GM19239 (cell line): ENCODE measurements around the gene FUT6.
"Not testable (repeated sequence)": the region's sequence is repeated elsewhere in the genome, so short reads cannot be mapped to it uniquely, and the experiment has no call there.

Experiments
- DNase-seq: peaks from one replicate; pipeline ENCODE4 v3.0.0; 2011; ENCODE audit warnings: low spot score; ENCODE audit not compliant: insufficient read length
- FAIRE-seq: peaks from 2 replicates; lab custom pipeline; 2011; peaks lifted over from hg19 to GRCh38; lab: Jason Lieb, UNC

The FUT6 gene

DNA sequence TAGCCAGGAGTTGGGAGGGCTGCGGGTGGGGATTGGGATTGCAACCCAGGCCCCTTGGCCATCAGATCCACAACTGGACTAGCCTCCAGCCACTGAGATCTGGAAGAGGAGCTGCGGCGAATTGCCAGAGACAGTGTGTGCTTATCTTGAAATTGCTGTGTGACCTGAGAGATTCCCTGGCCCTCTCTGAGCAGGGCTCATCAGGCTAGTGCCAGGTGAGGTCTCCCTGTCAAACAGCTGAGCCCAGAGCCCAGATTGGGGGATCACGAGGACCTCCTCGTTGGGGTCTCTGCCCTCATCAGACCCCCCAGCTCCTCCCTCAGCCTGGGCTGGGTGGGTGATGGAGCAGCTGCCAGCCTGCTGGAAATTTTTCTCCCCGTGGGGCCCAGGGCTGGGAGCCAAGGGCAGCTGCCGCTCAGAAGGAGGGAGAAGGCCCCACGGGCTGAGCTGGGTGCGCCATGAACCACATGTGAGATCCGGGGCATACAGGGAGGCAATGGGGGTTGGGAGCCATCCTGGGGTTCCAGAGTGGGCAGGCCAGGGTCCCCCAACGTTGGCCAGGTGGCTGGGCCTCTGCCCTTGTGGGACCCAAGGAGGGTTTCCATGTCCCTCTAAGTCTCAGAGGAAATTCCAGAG, 23.6 kb upstream of the FUT6 start:
- no peak for DNase-seq
- no peak for FAIRE-seq

DNA sequence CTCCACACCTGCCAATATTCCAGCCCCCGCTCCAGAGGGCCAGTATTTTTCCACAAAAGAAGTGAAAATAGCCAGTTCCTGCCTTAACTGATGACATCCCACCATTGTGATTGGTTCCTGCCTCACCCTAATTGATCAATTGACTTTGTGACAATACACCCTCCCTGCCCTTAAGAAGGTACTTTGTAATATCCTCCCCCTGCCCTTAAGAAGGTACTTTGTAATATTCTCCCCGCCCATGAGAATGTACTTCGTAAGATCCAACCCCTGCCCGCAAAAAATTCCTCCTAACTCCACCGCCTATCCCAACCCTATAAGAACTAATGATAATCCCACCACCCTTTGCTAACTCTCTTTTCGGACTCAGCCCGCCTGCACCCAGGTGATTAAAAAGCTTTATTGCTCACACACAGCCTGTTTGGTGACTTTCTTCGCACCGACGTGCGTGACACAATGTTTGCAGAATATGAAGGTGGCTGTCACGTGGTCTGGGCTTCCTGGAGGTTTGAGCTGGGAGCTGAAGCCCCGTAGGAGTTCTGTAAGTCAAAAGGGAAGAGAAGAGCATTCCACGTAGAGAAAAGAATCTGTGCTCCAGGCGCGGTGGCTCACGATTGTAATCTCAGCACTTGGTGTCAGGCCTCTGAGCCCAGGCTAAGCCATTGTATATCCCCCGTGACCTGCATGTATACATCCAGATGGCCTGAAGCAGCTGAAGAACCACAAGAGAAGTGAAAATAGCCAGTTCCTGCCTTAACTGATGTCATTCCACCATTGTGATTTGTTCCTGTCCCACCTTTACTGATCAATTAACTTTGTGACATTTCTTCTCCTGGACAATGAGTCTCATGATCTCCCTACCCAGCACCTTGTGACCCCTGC, 17.9 kb upstream of the FUT6 start:
- DNase-seq, result no peak
- no peak for FAIRE-seq

DNA sequence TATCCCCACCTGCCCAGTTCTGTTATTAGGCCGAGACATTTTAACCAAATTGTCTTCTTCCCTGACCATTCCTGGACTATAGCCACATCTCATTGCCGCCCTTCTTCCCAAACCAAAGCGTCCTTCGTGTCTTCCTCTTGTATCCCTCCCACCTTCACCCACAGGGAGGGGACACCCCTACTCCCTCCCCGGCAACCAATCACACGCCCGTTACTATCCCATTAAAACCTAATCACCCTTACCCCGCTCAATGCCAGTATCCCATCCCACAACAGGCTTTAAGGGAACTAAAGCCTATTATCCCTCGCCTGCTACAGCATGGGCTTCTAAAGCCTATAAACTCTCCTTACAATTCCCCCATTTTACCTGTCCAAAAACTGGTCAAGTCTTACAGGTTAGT, 15.6 kb upstream of the FUT6 start:
- FAIRE-seq, DNase-seq: not testable (repeated sequence)

DNA sequence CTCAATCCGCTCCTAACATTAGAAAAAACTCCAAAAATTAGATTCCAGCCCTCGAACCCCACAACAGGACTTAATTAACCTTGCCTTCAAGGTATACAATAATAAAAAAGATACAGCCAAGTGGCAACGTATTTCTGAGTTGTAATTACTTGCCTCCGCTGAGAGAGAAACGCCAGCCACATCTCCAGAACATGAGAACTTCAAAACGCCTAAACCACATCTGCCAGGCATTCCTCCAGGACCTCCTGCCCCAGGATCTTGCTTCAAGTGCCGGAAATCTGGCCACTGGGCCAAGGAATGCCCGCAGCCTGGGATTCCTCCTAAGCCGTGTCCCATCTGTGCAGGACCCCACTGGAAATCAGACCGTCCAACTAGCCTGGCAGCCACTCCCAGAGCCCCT, 14.6 kb upstream of the FUT6 start:
- FAIRE-seq, DNase-seq: not testable (repeated sequence)

DNA sequence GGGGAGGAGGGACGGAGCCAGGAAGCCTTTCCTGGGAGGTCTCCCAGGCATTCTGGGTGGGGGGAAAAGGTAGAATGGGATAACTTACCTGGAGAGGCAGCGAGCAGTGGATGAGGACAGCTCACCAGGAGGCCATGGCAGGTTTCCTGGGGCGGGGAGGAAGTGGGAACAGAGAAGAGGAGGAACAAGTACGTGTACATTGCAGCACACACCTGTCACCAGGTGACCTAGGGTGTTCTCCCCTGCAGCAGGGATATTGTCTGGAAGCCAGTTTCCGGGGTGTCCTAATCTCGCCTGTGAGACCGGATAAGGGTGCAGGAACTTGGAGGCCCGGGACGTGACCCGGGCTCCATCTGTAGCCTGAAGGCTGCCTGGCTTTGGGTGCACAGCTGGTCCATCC, 11.8 kb upstream of the FUT6 start, which contains the start of gene FUT3:
Gene FUT3 (minus strand): TSS at position 148 of the 400 bp plus-strand sequence.
- no peak for FAIRE-seq
- no peak for DNase-seq

DNA sequence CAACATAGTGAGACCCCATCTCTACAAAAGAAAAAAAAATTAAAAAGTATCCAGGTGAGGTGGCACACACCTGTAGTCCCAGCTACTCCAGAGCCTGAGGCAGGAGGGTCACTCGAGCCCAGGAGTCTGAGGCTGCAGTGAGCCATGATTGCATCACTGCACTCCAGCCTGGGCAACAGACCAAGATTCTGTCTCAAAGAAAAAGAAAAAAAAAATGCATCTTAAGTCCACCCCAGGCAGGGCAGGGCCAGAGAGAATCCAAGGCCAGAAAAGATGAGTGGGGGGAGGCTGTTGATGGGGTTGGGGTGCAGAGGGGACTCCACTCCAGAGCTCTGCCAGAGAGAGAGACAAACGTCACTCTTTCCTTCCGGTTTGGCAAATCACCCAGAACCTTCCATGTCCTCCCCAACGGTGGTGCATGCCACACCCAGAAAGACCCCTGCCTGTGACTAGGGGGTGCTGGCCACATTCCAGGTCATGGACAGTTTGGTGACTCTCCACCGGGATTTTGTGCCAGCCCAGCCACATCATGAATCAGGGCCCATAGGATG, 11.3 kb upstream of the FUT6 start:
- DNase-seq (no peak), FAIRE-seq (no peak)

DNA sequence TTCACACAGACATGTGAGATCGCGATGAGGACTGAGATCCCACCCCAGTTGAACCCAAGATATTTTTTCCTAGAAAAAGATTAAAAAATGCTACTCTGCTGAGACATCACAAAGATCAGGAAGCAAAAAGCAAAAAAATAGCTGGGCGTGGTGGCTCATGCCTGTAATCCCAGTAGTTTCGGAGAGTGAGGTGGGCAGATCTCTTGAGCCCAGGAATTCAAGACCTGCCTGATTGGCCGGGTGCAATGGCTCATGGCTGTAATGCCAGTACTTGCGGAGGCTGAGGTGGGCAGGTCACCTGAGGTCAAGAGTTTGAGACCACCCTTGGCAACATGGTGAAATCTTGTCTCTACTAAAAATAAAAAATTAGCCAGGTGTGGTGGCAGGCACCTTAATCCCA, 10.7 kb upstream of the FUT6 start:
- DNase-seq (no peak), FAIRE-seq (no peak)

DNA sequence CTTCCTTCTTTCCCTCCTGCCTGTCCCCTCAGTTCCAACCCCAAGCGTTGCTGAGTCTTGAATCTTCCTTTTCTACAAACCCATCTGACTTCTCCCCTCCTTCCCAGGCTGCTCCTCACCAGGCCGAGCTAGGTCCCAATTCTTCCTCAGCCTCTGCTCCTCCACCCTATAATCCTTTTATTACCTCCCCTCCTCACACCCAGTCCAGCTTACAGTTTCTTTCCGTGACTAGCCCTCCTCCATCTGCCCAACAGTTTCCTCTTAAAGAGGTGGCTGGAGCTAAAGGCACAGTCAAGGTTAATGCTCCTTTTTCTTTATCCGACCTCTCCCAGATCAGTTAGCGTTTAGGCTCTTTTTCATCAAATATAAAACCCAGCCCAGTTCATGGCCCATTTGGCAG, 9.1 kb upstream of the FUT6 start:
- FAIRE-seq, DNase-seq: not testable (repeated sequence)

DNA sequence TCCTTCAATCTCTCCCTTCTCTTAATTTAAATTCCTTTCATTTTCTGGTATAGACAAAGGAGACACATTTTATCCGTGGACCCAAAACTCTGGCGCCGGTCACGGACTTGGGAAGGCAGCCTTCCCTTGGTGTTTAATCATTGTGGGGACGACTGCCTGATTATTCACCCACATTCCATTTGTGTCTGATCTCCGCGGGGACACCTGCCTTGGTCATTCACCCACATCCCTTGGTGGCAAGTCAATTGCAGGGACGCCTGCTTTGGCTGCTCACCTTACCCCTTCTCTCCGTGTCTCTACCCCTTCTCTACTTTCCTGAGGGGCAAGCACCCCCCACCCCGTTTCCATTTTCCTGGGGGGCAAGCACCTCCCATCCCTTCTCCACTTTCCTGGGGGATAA, 8.3 kb upstream of the FUT6 start:
- FAIRE-seq, DNase-seq: not testable (repeated sequence)

DNA sequence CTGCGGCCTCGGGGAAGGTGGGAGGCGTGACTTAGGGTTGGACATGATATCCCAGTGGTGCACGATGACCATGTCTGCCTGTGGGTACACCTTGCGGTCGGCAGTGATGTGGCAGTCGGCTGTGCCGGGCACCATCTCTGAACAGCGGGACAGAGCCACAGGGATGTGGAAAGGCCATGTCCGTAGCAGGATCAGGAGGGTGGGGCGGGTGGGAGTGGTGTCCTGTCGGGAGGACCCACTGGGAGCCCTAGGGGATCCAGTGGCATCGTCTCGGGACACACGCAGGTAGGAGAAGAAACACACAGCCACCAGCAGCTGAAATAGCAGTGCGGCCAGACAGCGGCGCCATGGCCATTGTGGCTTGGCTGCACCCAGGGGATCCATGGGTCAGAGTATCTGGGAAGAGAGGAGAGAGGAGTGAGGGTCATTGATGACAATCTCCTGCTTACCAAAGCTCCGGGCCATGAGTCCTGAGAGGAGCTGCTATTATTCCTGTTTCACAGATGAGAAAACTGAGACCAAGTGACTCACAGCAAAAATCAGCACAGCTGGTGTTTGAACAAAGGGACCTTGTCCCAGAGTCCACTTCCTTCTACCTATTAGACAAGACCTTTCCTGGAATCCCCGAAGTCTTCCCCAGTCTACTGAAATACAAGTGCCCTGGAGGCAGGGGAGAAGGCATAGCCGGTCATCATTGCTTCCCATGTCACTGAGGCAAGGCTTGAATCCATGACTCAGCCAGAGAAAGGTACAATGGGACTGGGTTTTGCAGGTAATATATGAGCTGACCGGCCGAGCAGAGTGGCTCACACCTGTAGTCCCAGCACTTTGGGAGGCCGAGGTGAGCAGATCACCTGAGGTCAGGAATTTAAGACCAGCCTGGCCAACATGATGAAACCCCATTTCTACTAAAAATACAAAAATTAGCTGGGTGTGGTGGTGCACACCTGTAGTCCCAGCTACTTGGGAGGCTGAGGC, 5.2 kb upstream of the FUT6 start:
- DNase-seq (no peak), FAIRE-seq (no peak)

DNA sequence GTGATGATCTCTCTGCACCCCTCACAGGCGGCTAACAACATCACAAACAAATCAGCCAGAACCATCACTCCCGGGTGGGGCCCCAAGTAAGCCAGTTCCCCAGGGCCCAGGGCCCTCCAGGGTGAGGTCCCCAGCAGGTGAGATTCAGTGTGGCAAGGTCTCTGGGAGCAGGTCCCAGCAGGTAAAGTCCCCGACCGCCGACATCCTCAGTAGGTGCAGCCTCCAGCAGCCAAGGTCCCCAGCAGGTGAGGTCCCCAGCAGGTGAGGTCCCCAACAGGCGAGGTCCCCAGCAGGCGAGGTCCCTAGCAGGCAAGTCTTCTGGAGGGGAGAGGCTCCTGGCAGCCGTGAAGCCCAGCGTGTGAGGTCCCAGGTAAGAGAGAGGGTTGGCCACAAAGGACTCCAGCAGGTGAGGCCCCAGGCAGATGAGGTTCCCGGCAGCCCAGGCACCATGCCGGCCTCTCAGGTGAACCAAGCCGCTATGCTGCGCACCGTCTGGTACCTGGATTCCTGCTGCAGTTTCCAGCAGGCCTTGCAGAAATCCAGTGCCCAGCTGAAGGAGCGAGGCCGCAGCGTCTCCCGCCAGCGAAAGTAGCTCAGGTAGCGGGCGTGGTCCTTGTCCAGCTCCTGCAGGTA, 3.9 kb upstream of the FUT6 start:
- no peak for FAIRE-seq

DNA sequence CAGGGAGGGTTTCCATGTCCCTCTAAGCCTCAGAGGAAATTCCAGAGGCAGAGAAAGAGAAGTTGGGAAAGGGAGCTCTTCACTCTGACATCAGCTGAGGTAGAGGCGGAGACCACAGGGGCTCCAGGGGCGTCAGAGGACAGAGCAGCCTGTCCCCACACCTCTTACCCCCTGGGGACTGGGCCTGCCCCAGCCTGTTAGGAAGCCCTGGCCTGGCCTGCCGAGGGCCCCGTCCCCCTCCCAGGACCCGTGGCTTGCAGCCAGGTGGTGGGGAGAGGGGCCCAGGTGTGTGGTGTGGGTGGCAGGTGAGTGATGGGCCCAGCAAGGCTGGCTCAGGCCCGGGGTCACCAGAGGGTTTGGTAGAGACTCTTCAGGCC, 2.2 kb upstream of the FUT6 start:
- FAIRE-seq, DNase-seq: not testable (repeated sequence)

More for the DNA sequence above, 3.9 kb upstream of the FUT6 start:
- DNase-seq, result no peak

DNA sequence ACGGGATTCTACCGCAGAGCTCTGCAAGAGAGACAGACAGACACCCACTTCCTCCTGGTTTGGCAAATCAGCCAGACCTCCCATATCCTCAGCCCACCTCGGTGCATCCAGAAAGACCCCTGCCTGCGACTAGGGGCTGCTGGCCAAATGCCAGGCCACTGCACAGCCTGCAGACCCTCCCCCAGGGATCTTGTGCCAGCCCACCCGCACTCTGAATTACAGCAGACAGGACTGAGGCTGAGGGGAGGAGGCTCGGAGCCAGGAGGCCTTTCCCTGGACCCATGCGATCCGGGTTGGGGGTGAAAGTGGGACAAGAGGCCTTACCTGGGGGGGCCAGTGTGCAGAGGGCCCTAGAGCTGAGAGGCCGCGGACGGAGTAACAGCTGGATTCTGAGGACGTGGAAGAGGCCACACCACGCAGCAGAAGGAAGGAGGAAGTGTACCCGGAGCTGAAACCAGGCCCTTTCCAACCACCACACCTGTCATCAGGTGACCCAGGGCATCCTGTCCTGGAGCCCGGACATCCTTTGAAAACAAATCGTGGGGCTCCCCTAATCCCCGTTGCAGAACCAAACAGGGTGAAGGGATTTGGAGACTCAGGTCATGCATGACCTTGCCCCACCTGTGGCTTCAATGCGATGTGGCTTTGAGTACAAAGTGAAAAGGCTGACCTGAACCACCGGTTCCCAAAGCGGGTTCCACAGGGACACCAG, 993 bp downstream of the FUT6 start:
- no peak for FAIRE-seq

DNA sequence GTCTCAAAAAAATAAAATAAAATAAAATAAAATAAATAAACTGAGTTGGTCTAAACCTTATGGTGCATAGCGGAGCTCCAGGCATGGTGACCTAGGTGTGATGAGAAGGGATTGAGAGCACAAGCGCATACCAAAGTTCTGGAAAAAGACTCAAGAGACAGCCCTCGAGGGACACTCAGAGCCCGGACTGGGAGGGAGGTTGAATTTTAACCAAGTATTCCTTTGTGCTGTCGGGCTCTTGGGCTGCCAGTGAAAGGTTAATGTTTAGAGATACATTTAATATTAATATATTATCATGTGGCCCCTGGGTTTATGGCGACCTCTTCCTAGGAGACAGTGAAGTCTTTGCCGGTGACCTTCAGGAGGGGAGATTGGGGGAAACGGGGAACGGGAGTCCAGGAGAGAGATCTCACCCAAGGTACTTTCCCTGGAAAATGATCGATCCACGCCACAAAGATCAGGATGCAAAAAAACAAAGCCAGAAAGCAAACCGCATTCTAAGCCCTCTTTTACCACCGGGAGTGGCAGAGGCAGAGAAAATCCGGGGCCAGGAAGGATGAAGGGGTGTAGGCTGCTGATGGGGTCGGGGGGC, 1.6 kb downstream of the FUT6 start:
- FAIRE-seq (no peak), DNase-seq (no peak)

More for the DNA sequence above, 993 bp downstream of the FUT6 start:
- DNase-seq, result no peak

DNA sequence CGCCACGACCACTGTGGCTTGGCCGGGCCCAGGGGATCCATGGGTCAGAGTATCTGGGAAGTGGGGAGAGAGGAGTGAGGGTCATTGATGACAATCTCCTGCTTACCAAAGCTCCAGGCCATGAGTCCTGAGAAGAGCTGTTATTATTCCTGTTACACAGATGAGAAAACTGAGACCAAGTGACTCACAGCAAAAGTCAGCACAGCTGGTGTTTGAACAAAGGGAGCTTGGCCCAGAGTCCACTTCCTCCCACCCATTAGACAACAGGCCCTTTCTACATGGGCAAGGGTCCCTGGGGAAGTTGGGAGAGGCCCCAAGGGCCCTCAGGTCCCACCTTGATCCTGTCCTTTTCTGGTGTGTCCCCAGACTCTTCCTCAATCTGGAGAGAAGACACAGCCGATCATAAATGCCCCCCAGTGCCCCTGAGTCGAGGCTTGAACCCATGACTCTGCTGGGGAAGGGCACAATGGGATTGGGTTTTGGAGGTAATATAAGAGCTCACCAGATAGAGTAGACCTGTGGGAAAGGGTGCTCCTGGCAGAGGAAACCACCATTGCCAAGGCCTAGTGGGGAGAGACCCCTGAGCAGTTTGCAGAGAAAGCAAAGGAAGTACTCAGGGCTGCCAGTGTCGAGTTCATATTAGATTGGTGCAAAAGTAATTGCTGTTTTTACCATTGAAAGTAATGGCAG, 6.8 kb downstream of the FUT6 start:
- FAIRE-seq (no peak), DNase-seq (no peak)

DNA sequence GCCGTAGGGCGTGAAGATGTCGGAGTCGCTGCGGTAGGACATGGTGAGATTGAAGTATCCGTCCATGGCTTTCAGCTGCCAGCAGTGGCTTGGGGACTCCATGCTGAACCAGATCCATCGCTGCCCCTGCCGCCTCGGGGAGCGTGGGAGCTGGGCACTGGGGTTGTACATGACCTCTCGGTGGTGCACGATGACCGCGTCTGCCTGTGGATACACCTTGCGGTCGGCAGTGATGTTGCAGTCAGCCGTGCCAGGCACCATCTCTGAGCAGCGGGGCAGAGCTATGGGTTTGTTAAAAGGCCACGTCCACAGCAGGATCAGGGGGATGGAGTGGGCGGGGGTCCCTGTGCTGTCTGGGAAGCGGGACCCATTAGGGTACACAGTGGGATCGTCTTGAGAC, 7.4 kb downstream of the FUT6 start:
- FAIRE-seq (no peak), DNase-seq (no peak)

DNA sequence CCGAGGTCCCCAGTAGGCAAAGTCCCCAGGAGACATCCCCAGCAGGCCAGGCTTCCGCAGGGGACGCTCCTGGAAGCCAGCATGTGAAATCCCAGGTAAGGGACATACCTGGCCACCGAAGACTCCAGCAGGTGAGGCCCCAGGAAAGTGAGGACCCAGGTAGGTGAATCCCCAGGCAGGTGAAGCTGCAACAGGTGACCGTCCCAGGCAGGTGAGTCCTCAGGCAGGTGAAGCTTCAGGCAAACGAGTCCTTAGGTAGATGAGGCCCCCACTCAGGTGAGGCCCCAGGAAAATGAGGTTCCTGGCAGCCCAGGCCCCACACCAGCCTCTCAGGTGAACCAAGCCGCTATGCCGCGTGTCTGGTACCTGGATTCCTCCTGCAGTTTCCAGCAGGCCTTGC, 8.3 kb downstream of the FUT6 start:
- no peak for DNase-seq
- no peak for FAIRE-seq
